GM19240 (cell line): ENCODE results near the gene GSX2.
"Not testable (repeated sequence)": the region's sequence is repeated elsewhere in the genome, so short reads cannot be mapped to it uniquely, and the experiment has no call there.

Experiments used
- DNase-seq: peaks from one replicate; pipeline ENCODE4 v3.0.0; 2011; ENCODE audit warnings: low spot score; ENCODE audit not compliant: insufficient read length

The GSX2 gene

DNA sequence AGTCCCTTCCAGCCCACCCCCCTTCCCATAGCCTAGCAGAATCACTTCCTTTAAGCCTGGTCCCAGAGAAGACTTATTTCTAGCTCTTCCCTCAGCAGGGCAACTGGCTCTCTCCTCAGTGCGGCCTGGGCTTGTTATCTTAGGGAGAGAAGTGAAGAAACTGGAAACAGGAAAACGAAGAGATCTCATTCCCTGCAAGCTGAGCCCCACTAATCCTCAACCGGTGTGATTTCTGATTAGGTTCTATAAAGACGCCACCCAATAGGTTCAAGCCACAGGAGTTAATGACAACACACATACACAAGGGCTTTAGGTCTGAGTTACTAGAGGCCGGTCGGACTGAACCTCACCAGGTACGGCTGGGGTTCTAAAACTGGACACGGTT, 3.2 kb downstream of the GSX2 start:
- no peak for DNase-seq

GRCh38 chr4:54104907-54105306, 4.9 kb downstream of the GSX2 start:
- no peak for DNase-seq

DNA sequence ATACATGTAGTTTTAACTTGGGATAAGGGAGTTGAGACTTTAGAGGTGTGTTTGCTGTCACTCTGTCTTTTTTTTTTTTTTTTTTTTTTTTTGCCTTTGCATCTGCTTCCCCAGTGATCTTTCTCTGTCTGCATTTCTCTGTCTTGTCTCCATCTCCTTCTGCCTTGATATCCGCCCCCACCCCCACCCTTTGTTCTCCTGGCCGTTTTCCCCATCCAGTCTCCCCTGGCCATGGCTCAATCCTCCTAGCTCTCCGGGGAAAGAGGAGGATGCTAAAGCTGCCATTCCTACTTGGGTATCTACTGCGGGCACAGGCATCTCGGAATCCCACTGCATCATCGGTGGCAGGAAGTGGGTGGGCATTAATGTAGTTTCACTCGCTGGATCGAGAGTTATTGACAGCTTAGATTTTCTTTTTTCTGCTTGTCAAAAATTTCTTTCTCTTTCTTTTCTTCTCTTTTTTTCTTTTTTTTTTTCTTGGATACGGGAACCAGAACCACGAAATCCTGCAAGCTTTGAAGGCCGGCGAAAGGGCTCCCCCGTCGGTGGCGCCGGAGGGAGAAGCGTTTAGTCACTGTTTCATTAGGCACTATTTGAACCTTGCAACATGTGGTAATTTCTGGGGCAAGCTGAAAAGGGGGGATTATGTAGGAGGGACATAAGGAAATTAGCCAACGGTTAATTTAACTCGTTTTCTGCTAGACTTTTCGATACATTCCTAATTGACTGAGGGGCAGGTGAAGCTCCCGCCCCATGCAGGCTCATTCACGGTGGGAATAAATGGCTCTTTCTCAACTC, 8.2 kb downstream of the GSX2 start:
- DNase-seq, result no peak

DNA sequence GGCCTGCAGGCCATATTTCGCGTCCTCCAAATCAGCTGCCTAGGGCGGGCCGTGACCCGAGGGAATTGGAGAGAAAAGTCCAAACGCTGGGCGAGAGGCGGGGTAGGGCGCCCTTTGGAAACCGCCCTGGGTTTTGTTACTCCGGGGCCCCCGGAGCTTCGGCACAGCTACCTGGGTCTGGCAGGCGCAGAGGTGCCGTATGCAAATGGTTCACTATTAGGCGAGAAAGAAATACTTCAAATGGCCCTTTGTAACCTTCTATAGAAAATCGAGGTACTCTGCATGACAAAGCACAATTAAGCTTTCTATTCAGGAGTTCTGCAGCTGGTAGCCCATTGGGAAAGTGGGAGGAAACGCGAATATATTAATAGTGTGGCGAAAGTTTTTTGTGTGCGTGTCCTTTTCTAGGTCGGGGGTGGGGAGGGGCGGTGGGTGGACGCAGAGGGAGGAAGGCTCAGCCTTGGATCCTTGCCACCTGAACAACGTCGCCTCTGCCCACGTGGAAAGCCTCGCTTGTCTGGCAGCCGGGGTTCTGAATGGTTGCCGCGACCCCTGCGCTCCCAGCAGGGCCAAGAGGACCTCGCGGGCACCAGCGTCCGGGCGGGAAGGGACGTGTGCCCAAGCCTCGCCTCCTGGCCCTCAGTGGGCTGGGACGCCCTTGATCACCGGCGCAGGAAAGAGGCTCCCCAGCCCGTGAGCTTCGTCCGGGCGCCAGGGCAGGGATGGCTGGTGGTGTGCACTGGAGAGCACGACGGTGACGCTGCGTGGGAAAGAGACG, 9.5 kb downstream of the GSX2 start:
- no peak for DNase-seq

DNA sequence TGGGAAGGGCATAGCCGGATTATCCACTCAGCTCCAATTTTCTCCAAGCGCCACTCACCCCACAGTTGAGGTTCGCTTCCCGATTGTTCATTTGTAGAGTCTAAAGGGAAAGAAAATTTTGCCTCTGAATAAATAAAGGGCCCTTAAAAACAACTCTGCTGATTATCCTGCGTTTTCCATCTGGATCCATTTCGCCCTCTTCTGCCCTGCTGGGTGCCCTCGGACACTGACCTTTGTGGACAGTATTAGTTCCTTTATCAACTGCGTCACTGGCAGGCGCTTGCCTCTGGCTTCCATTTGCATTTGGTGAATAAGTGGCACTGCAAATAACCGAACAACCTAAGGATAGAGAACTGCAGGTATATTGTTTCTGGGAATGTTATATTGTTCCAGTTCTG, 10.1 kb downstream of the GSX2 start:
- no peak for DNase-seq

GRCh38 chr4:54113206-54113605, 13.2 kb downstream of the GSX2 start:
- not testable (repeated sequence) for DNase-seq

GRCh38 chr4:54116246-54116645, 16.3 kb downstream of the GSX2 start:
- DNase-seq, result not testable (repeated sequence)

DNA sequence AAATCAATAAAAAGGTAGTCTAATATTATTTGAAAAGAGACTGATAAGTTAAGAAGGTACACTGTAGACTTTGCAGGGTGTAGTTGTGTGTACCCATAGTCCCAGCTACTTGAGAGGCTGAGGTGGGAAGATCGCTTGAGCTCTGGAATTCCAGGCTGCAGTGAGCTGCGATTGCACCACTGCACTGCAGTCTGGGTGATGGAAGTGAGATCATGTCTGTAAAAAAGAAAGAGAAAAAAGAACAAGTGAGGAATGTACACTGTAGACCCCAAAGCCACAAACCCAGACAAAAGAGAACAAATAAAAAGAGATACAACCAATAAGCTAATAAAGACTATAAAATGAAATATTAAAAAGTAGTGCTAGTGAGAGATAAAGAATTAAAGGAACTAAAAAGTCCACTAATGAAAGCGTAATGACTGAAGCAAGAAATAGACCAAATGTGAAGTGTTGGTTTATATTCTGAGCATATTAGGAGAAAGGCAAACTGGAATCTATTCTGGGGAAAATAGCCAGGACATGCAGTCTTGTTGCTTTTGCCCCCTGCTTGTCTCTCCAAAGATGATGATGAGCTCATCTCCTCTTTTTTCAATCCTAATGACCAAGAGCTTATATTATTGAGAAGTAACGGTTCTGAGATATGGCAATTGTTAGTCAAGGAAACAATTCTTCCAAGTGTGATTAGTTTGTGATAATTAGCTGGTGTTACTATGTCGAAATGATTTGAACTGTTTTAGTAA, 19.1 kb downstream of the GSX2 start:
- no peak for DNase-seq

GRCh38 chr4:54120518-54120917, 20.6 kb downstream of the GSX2 start:
- no peak for DNase-seq

- DNase-seq, result no peak
Observed at GRCh38 chr4:54127660-54128059, 27.7 kb downstream of the GSX2 start.

GRCh38 chr4:54128694-54129093, 28.7 kb downstream of the GSX2 start:
- DNase-seq, result not testable (repeated sequence)

DNA sequence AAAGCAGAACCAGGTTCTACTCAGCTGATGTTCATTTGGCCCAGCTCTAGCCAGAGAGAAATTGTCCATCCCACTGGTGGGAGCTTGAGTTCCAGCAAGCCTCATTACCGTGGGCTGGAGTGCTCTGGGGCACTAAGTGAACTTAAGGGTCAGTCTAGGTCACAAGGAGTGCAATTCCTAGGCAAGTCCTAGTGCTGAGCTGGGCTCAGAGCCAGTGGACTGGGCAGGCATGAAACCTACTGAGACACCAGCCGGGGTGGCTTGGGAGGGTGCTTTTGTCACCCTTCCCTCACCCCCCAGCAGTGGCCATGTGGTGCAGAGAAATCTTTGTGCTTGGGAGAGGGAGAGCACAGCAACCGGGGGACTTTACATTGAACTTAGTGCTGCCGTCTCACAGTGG, 39.4 kb downstream of the GSX2 start:
- no peak for DNase-seq

GRCh38 chr4:54140287-54140686, 40.3 kb downstream of the GSX2 start:
- DNase-seq, result no peak

DNA sequence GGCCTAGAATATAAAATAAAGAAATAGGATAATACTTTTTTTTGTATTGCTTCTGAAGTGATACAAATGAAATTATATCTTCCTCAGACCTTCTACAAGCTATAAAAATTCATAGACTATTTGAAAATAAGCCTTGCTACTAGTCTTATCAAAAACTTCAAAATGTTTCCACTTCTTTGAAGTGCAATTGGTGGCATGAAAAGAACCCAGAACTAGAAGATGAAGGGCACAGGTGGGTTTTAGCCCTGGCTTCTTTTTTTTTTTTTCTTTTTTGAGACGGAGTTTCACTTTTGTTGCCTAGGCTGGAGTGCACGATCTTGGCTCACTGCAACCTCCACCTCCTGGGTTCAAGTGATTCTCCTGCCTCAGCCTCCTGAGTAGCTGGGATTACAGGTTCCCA, 44.2 kb downstream of the GSX2 start:
- no peak for DNase-seq

DNA sequence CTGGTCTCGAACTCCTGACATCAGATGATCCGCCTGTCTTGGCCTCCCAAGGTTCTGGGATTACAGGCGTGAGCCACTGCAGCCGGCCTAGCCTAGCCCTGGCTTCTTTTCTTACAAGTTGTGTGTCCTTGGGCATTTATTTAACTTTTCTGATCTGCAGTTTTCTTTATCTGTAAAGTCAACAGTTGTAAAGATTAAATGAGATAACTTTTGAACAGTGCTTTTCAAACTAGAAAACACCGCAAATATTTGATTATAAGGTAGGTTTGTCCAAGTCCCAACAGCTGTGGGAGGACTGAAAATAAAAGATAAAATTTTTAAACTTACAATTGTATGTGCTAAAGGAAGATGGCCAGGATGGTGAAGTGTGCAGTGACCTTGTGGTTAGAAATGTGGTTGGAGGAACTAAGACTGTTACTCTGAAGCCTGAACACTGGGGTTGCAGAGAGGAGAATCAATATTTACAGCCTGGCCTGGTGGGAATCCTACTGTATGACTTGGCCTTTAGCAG, 44.8 kb downstream of the GSX2 start:
- no peak for DNase-seq

- DNase-seq, result no peak
Observed at GRCh38 chr4:54146139-54146538, 46.2 kb downstream of the GSX2 start.

DNA sequence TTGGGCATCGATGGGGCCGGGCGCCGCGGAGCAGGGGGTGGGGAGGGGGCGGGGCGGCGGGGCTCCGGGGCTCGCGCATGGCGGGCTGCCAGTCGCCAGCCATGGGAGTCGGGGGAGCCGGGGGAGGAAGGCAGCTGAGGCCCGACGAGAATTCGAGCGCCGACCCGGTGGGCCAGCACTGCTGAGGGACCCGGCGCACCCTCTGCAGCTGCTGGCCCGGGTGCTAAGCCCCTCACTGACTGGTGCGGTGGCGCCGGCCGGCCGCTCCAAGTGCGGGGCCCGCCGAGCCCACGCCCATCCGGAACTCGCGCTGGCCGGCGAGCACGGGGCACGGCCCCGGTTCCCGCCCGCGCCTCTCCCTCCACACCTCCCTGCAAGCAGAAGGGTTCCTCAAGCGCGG, 49.4 kb downstream of the GSX2 start:
- DNase-seq, result no peak
